Urinary bladder (tissue), 4 donors: ENCODE results near the gene GALNT9. TPM values are rescaled to one million over a fixed set of nuclear protein-coding genes. Genes with fewer than 3 reads are reported as not detected.

Source experiments
- DNase-seq: peaks from one replicate; pipeline ENCODE4 v3.0.0-alpha.2; 2015; ENCODE audit errors: extremely low spot score
- H3K27ac ChIP-seq: one replicate; pipeline ENCODE4 v1.5.1; 2013; ENCODE audit warnings: low read depth, mild to moderate bottlenecking, moderate library complexity
- H3K36me3 ChIP-seq: one replicate; pipeline ENCODE4 v1.6.1; 2013; ENCODE audit warnings: mild to moderate bottlenecking, moderate library complexity; ENCODE audit not compliant: insufficient read depth
- H3K4me1 ChIP-seq: one replicate; pipeline ENCODE4 v1.6.1; 2013; ENCODE audit warnings: mild to moderate bottlenecking, moderate library complexity; ENCODE audit not compliant: insufficient read depth
- H3K4me3 ChIP-seq: one replicate; pipeline ENCODE4 v1.5.1; 2013; ENCODE audit warnings: low read depth, low read length
- WGBS: extraction: QIAGEN DNeasy Blood & Tissue Kit; methylation state at CpG from one replicate; pipeline ENCODE4 v1.1.7; 2013; 5-methylcytosine and 5-hydroxymethylcytosine counted together
- polyA plus RNA-seq: library from polyadenylated mRNA; stranded (reverse); fragments of 200-250 nt; gene quantifications from one replicate; pipeline ENCODE4 v1.2.3, GENCODE V29; 2013
- total RNA-seq: library from RNA; depleted of rRNA; stranded (reverse); fragments of >200 nt; gene quantifications from one replicate; pipeline ENCODE4 v1.2.3, GENCODE V29; 2014
- donor health status: healthy with polysubstance abuse.
- donor health status: healthy.

Gene GALNT9
- total and polyA plus RNA-seq, 2 donors: 0.60 to 2.4 TPM

DNA sequence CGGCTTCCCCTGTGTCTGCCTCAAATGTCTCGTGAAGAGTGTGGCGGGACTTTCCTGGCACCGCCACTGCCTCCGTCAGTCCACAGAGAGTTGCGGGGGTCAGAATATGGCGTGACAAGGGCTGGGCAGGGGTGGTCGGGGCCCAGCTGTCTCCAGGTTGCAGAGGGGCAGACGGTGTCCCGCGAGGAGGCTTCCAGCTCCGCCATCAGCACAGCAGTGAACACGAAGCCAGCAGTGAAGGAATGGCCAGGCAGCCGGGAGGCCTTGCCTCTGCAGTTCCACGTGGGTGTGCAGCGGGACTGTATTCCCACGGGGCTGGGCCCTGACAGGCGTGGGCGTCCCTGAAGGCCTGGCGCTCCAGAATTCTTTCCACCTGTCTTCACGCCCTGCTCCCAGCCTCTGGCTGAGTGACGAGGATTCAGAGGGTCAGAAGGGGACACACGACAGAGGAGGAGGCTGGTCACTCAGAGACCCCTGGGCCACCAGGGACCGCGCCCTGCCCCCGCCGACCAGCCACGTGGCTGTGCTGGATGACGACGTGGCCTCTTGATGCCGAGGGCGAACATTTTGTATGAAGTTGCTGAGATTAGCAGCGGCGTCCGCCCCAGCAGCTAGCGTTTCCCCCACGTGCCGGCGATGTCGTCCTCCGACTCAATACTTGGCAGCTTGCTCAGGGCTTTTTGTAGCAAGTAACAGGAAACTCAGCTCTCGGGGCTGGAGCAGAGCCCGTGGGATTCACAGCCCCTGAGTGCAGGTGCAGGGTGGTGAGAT lies 25.0 kb upstream of the GALNT9 start:
- H3K4me1 ChIP-seq: no peaks in the 10 kb centered on the region
- WGBS: 68% methylated on average over 43 of the region's 43 CpGs
- DNase-seq: no peak

DNA sequence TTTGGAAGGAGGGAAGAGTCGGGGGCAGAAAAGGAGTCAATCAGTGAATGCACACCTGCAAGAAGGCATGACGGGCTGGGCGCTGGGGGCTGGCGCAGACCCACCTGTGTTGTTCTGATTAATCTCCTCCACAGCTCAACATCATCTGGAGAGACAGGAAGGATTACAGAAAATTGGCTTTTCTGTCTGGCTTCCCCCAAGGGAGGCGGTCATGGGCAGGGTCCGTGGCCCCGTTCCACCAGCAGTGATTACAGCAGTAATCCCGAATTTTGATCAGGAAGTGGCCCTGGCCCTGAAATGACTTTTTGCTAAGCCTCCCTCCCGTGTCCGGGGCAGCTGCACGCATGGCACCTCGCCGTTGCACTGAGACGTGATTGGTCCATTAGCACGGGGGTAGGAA lies 24.4 kb upstream of the GALNT9 start:
- Histone ChIP-seq H3K4me1 (no peaks in the 10 kb centered on the region), H3K27ac (no peak overlapping the region), H3K36me3 (no peaks in the 10 kb centered on the region), H3K4me3 (no peak overlapping the region)
- 70% methylated on average over 15 of the region's 15 CpGs for whole genome bisulfite sequencing
- DNase-seq: no peak

More for the DNA sequence above, 25.0 kb upstream of the GALNT9 start:
- Histone ChIP-seq H3K4me3 (no peak overlapping the region), H3K27ac (no peak overlapping the region), H3K36me3 (no peaks in the 10 kb centered on the region)

DNA sequence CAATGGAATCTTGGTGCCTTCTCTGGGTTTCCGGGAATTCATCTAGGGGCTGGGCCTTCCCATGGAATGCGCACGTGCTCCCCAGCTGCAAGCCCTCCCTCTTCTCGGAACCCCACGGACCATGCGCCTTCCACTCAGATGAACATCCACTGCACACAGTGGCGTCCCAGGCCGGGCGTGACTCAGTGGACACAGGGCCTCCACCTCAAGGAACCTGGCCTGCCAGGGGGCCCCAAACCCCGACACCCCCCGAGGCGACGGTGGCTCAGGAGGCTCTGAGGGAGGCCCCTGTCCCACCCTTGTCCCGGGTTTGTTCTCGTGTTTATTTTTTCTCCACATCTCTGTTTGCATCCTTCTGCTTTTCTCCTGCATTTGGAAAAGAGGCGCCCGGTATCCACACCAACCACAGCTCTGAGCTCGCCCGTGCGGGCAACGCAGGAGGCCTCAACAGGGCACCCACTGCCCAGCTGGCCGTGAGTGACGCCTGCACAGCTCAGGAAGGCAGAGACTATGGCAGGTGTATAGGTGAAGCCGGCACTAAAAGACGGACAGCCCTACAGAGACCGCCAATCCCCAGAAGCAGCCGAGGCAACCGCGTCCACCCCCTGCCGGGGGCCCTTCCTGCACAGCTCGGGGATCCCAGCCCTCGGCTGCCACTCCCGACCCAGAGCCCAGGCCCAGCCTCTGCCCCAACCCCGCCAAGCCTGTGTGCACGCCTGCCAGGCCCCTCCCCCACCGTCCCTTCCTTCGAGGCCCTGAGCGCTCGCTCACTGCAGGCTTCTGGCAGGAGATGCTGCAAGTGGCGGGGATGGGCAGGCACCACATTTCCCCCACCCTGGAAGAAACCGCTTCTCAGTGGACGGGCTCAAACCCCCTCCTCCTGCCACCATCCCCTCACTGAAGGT lies 23.8 kb upstream of the GALNT9 start:
- WGBS: 61% methylated on average over 42 of the region's 42 CpGs
- no peak overlapping the region for H3K27ac ChIP-seq
- no peak for DNase-seq

DNA sequence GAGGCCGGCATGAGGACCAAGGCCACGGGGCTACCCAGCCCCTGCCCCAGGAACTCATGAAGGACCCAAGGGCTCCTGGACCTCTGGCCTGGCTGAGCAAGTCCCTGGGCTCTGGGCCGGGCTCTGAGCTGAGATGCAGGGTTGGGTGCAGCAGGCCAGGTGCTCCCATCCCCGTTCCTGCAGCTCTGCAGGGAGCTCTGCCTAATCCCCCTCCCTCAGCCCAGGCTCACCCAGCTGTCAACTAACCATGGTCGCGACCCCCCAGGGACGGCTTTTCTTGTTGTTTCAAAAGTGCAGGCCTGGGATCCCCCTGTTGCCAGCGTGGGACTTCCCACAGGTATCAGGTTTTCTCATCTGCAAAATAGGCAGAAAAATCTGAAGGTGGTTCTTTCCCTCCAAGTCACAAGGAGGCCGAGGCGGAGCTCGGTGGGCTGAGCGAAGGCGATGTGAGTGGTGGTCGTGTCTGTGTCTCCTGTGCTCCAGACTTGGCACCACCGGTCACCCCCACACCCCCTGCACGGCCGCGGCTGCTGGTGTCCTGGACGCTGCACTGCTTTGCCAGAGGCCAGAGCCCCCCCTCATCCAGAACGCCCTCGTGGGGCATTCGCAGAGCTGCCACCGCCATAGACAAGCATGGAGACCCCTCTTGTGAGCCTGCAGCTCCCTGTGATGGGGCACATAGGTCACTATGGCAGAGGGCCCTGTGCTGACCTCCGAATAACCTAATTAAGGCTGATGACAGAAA lies 22.5 kb upstream of the GALNT9 start:
- Histone ChIP-seq H3K4me1 (no peaks in the 10 kb centered on the region), H3K27ac (no peak overlapping the region), H3K36me3 (no peaks in the 10 kb centered on the region), H3K4me3 (no peak overlapping the region)
- no peak for DNase-seq
- WGBS: 82% methylated on average over 24 of the region's 24 CpGs

More for the DNA sequence above, 23.8 kb upstream of the GALNT9 start:
- Histone ChIP-seq H3K4me3 (no peak overlapping the region), H3K4me1 (no peaks in the 10 kb centered on the region), H3K36me3 (no peaks in the 10 kb centered on the region)

DNA sequence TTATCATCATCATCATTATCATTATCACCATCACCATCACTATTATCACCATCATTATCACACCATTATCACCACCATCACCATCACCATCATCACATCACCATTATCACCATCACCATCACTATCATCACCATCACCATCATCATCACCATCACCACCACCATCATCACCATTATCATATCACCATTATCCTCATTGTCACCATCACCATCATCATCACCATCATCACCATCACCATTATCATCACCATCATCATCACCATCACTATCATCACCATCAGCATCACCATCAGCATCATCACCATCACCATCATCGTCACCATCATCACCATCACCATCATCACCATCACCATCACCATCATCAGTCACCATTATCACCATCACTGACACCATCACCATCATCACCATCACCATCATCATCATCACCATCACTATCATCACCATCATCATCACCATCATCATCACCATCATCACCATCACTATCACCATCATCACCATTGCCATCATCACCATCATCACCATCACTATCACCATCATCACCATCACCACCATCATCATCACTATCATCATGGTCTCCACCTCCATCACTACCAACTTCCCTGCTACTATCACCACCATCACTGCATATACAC lies 20.2 kb upstream of the GALNT9 start:
- Histone ChIP-seq H3K4me1 (no peaks in the 10 kb centered on the region), H3K4me3 (no peak overlapping the region), H3K36me3 (no peaks in the 10 kb centered on the region), H3K27ac (no peak overlapping the region)
- DNase-seq: no peak
- 84% methylated on average over 1 of the region's 1 CpG for WGBS

DNA sequence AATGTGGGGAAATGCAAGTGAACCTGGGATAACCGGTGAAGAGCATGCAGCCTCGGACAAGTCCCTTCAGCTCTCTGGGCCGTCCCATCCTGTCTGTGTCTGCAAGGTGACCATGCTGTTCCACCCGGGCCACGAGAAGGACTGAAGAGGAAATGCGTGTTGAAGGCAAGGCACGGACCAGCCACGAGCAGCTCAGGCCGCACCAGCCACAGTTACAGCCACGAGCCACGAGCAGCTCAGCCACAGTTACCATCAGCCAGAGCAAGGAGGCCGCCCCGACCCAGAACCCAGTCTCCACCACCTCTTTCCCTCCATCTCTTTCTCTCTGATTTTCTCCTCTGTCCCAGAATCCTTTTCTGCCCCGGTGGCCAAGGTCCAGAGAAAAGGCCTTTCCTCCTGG lies 18.8 kb upstream of the GALNT9 start:
- WGBS: 93% methylated on average over 14 of the region's 14 CpGs
- no peak for DNase-seq
- no peaks in the 10 kb centered on the region for H3K36me3 ChIP-seq
- H3K27ac ChIP-seq: no peak overlapping the region
- H3K4me3 ChIP-seq: no peak overlapping the region
- H3K4me1 ChIP-seq: no peaks in the 10 kb centered on the region

DNA sequence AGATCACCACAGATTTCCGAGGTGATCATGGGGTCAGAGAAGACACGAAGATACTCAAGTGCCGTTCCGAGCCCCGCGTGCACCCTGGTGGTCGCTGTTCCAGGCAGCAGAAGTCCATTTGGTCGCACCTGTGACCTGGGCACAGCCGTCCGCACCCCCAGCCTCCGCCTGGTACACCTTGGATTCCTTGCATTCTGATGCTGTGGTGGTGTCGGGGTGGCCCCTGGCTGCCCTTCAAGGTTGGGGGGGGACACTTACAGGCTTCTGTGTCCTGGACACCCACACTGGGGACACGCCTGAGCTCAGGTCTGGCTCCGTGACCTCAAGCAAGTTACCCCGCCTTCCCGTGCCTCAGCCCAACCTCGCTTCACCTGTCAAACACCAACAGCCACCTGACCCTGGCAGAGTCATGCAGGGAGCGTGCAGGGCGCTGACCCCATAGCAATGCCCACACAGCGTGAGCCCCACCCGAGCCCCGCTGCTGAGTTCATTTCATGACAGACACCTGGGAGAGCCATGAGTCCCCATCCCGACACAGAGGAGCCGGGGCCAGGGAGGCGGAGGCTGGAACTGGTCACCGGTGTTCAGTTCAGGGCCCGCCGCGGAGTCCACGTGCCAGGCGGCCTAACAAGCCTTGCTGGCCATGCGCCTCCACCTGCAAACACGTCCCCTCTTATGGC lies 17.9 kb upstream of the GALNT9 start:
- Histone ChIP-seq H3K36me3 (no peaks in the 10 kb centered on the region), H3K27ac (no peak overlapping the region), H3K4me3 (no peak overlapping the region), H3K4me1 (no peaks in the 10 kb centered on the region)
- no peak for DNase-seq
- WGBS: 85% methylated on average over 33 of the region's 33 CpGs

DNA sequence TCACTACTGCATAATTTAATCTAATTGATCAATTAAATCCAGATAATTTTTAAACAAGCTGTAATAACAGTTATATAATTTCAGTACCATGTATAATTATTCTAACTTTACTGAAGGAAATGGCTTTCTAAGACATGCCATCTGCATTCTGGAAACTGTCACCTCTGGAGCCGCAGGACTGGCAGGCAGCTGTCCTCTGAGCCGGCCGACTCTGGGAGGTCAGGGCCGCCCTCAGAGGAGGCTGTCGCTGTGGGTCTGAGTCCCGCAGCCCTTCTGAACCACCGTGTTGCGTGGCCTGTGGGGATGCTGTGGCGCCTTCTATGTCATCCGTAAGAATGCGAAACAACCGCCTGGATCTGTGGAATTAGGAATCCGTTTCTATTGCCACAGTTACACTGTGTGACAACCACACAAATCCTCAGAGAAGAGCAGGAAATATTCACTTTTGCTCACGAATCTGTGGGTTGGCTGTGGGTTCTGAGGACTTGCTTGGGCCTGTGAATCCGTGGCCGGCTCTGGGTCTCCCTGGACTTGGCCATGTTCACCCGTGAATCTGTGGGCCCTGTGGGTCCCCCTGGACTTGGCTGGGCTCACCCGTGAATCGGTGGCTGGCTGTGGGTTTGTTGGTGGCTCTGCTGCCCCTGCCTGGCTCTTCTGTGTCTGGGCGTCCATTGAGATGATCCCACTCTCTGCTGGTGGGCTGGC lies 17.2 kb upstream of the GALNT9 start:
- Histone ChIP-seq H3K4me3 (no peak overlapping the region), H3K27ac (no peak overlapping the region)

DNA sequence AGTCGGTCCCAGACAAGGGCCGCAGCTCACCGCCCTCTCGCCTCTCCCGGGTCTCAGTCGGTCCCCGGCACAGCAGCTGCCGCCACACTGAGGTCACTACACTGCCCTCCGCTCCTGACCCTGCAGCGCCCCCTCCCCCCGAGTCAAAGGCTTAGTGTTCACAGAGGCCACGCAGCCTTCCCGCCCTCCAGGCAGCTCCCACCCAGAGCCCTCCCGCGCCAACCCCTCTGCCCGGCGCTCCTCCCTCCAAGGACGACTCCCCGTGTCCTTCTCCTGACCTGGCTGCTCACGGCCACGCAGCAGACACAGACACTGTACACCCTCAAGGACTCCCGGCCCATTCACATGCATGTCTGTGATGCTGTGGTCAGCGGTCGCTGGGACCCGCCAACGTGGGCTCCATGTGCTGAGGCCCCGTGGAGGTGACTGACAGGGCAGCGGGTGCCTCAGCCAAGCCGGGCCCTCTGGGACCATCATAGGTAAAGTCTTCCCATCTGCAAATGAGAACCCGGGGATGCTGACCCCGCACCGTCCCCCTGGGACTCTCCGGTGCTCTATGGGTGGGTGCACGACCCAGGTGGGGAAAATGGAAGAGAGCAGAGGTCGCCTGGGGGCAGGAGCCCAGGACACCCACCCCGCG lies 16.3 kb upstream of the GALNT9 start:
- Histone ChIP-seq H3K36me3 (no peaks in the 10 kb centered on the region), H3K4me1 (no peaks in the 10 kb centered on the region), H3K4me3 (no peak overlapping the region), H3K27ac (no peak overlapping the region)
- DNase-seq: no peak
- 67% methylated on average over 37 of the region's 37 CpGs for WGBS

More for the DNA sequence above, 17.2 kb upstream of the GALNT9 start:
- WGBS: 79% methylated on average over 20 of the region's 20 CpGs
- Histone ChIP-seq H3K36me3 (no peaks in the 10 kb centered on the region), H3K4me1 (no peaks in the 10 kb centered on the region)
- no peak for DNase-seq

DNA sequence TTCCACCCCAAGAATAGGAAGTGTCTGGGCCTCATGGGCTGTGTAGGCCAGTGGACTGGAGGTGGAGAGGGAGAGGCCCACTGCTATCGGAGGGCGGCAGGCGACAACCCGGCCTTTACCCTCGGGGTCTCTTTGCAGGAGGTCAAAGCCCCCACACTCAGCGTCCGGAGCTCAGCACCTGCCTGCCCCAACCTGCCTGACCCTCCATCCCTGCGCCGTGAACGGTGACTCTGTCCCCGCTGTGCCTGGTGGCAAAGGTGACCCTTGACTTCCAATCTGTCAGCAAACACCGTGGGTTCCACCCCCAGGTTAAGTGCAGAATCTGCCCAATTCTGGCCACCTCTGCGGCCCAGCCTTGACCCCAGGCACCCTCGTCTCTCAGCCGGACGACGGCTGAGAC lies 15.7 kb upstream of the GALNT9 start:
- Histone ChIP-seq H3K27ac (no peak overlapping the region), H3K36me3 (no peaks in the 10 kb centered on the region), H3K4me3 (no peak overlapping the region), H3K4me1 (no peaks in the 10 kb centered on the region)
- DNase-seq: no peak
- WGBS: 78% methylated on average over 17 of the region's 17 CpGs

DNA sequence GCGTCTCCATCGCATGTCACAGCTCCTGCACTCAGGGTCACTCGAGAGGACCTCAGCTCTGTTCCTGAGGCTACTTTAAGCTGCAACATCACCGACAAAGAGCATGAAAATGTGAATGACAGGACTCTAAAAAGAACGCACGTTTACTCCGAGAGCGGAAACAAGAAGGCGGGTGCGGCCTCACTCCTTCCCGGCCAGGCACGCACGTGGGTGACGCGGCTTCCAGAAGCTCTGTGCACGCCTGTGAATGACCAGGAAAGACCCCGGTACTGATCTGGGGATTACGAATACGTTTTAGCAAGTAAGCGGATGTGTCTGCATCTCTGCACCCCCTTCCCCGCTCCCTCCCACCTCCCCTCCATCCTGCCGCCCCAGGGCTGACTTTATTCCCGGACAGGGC lies 15.2 kb upstream of the GALNT9 start:
- WGBS: 85% methylated on average over 23 of the region's 23 CpGs
- no peak overlapping the region for H3K27ac ChIP-seq
- H3K36me3 ChIP-seq: no peaks in the 10 kb centered on the region
- DNase-seq: no peak
- no peak overlapping the region for H3K4me3 ChIP-seq
- no peaks in the 10 kb centered on the region for H3K4me1 ChIP-seq

DNA sequence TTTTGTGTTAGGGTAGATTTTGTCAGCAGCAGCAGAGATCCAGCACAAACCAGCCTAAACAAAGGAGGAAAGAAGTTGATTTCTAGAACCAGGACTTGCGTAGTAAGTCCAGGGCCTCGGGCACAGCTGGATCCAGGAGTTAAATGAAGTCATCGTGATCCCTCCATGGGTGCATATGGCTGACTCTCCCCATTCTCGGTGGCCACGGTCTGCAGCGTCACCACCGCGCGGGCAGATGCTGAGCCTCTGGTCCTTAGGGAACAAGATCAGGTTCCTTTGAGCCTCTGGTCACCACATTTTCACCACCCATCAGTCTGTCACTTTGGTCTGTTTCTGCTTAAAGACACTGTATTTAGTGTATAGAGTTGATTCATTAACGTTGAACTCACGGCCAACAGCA lies 14.8 kb upstream of the GALNT9 start:
- DNase-seq: no peak
- WGBS: 67% methylated on average over 11 of the region's 11 CpGs
- H3K4me3 ChIP-seq: no peak overlapping the region

More for the DNA sequence above, 14.8 kb upstream of the GALNT9 start:
- Histone ChIP-seq H3K36me3 (no peaks in the 10 kb centered on the region), H3K27ac (no peak overlapping the region), H3K4me1 (no peaks in the 10 kb centered on the region)
